ENCODE results near the gene TNNC1.

The TNNC1 gene

DNA sequence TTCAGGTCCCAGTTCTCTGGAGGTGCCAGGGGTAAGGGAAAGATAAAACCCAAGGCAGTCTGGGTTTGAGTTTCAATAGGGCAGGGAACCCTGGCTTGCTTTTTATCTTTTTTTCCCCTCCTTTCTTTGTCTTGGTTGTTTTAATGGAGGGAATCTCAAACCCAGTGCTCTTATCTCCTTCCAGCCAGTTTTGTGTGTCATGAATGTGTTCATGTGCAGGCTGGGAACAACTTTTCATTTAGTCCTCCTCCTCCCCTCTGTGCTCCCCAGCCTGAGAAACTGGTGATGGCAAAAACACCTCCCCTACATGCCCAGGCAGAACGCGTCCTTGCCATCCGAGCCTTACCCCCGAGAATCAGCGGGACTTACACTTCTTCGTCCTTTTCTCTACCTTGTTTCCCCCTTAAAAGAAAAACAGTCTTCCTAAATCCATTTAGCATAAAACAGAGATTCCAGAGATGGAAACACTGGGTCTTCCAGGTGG lies 19.8 kb downstream of the TNNC1 start:
- FAIRE-seq: no peak

DNA sequence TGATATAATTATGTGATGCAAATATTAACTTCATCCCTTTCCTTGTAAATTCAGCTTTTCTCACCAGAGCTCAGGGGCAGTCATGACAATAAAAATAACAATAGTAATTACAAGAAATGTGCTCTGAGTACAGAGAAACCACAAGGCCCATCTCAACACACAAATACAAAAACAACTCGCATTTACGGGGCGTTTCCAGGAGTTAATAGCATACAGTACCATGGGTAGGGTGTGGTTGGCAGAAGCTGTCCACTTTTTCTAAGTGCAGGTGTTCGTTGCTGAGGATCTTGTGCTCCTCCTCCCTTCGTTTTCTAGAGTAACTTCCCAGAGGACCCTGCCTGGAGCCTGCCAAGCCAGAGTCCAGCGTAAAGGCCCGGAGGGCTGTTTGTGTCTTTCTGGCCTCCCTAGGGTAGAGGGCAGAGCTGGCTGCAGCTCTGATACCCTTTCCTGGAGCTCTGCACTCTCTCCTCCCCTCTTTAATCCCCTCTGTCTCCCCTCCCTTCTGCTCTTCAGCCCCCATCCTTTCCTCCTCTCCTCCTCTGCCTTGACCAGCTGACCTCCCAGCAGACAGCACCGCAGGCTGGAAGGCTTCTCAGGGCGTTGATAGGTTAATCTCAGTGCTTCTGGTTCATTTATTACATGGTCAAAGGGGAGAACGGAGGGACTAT lies 20.4 kb downstream of the TNNC1 start:
- FAIRE-seq: no peak
- no peak for DNase-seq (ENCODE audit: extremely low spot score, insufficient read length, low read depth)

More for the DNA sequence above, 19.8 kb downstream of the TNNC1 start:
- DNase-seq (ENCODE audit: extremely low spot score, insufficient read length, low read depth): no peak

DNA sequence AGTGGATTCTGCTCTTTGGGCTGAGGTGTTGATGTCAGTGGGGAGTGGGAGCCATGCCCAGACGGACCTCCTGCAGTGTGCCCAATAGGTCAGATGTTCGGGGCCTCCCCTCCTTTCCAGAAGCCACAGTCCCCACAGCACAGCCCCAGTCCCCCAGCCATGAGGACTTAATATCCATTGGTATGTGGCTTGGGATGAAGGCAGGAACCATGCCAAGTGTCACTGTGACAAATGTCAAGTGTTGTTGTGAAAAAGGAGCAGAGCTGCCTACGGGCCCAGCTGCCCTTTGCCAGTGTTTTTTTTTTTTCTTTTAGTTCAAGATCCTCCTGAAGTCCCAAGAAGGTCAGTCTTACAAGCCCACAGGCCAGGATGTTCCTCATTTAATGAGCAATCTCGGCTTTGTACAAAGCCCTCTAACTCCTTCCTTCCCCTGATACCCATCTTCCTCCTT lies 21.1 kb downstream of the TNNC1 start:
- FAIRE-seq: no peak
- no peak for DNase-seq (ENCODE audit: extremely low spot score, insufficient read length, low read depth)

DNA sequence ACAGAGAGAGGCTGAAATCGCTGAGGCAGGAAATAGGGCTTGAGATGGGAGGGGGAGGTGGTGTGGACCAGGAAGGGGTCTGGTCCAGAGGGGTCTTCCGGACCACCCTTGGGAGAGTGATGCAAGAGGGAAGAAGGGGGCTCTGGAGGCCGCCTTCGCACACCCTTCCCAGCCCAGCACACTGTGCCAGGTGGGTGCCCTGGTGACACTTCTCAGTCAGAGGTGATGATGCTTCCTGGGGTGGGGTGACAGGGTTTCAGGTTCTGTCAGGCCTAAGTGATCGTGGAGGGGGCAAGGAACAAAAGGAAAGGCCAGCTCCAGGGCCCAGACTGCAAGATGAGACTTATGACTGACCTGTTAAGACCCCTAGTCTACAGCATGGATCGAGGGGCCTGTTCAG lies 21.6 kb downstream of the TNNC1 start:
- no peak for DNase-seq (ENCODE audit: extremely low spot score, insufficient read length, low read depth)
- FAIRE-seq: no peak

DNA sequence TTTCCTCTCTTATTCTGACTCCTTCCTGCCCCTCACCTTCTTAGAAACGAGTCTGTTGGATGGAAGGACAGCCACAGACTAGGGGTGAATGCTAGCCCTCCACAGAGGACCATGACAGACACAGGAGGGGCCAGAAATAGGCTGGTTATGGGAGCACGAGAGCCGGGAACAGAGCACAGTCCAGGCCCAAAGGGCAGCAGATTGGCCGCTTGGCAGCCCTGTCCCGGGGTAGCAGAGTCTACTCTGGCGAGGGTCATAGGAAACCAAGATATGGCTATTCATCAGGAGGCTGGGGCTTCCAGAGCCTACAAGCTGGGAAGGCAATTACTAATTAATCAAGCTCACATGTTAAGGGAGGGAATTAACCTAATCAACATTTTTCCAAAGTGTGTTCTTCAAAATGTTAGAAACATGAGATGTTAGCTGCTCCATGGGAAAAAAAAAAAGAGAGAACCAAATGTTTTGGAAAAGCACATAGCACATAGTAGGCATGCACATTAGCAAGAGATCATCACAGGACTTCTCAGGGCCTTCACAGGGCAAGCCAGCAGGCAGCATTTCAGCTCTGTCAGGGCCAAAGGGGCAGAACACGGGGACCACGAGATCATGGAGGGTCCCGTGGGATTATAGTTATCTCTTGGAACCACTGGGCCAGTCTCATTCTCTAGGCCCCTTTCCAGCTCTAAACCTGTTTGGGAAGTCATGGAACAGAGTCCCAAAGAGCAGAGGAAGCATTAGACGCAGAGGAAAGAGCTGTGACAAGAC lies 22.2 kb downstream of the TNNC1 start:
- FAIRE-seq (no peak), DNase-seq (ENCODE audit: extremely low spot score, insufficient read length, low read depth) (no peak)

DNA sequence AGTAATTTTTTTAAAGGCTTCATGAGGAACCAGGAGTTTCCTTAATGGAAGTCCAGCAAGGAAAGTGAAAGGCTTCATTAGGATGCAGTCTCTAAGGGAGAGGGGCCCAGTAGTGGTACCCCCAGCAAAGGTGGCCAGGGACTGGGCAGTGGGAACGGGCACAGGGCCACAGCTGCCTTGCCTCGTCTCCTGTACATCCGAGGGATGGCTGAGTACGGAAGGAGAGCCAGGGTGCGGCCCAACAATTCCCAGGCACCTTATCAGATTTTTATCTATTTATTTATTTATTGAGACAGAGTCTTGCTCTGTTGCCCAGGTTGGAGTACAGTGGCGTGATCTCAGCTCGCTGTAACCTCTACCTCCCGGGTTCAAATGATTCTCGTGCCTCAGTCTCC lies 23.4 kb downstream of the TNNC1 start:
- FAIRE-seq (no peak), DNase-seq (ENCODE audit: extremely low spot score, insufficient read length, low read depth) (no peak)

DNA sequence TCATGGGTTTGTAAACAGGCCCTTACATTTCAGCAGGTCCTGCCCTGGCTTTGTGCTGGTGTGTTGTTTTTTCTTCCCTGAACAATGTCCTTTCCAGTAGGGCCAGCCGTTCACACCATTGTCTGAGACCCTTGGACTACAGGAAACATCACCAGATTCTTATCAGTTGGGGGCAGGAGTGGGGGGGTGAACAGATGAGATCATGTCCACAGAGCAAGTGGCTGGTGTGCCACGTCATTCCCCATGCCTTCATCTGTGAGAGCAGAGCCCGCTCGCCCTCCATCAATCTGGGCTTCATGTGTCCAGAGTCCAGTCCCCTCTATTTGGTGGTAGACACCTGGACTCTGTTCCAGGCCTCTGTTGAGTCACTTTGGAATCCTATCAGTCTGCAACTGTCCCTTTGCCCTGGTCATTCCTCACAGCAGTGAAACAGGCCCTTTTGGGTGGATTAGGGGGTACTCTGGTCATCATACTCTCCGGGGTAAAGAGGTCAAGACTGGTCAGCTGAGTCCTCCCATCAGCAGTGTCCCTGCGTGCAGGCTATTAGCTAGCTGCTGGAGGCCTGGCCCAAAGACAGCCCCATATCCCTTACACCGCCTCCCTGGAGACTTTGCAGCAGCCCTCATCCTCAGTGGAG lies 23.9 kb downstream of the TNNC1 start:
- no peak for DNase-seq (ENCODE audit: extremely low spot score, insufficient read length, low read depth)
- no peak for FAIRE-seq

DNA sequence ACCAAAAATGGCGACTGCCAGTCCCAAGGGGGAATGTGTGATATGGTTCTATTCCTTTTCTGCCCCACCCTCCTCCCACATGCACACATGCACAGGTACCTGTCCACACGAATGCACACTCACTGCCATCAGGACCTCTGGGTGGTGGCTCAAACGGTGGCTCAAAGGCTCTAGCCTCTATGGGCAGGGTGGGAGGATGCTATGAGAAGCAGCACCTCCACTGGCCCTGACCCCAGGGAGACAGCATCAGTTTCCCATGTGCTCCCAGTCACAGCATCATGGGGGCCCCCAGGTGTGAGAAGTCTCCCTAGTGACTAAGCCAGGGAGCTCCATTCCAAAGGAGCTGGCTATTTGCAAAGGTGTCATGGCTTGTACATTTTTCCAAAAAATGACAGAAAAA lies 24.8 kb downstream of the TNNC1 start:
- DNase-seq (ENCODE audit: extremely low spot score, insufficient read length, low read depth): no peak
- FAIRE-seq: no peak

DNA sequence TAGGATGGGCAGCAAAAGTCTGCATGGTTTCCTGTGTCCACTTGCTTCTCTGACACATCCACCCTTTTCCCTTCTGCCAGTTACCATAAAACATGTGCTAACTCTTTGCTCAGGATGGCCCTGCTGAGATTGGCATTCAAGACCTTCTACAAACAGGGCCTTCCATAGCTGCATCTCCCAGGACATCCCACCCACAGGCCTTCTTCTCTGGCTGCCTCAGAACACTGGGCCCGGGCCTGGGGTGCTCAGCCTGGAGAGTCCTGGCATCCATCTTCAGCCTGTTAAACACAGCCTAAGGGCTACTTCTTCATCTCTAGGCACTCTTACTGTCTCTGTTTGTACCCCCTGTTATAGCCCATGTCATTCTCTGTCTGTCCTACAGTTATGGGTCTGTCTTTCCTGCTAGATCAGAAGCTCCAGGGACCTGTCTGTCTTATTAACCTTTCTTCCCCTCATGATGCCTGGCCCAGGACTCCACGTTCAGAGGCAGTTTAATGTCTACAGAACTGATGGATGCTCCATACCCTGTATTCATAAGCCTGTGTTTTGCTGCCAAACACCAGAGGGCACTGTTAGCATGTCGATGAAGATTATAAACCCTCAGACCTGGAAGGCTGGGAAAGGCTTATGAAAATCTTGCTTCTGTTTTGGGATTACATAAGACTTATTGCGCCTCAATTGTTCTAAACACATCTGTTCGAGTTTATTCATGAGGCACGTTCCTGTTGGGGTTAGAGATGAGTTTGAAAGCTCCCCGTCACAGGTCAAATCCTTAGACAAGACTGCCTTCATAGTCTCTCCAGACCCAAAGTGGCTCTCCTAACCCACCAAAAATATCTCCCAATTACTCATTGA lies 25.5 kb downstream of the TNNC1 start:
- FAIRE-seq: peak; percentile 78
- peak; percentile 28 for DNase-seq (ENCODE audit: extremely low spot score, insufficient read length, low read depth)

DNA sequence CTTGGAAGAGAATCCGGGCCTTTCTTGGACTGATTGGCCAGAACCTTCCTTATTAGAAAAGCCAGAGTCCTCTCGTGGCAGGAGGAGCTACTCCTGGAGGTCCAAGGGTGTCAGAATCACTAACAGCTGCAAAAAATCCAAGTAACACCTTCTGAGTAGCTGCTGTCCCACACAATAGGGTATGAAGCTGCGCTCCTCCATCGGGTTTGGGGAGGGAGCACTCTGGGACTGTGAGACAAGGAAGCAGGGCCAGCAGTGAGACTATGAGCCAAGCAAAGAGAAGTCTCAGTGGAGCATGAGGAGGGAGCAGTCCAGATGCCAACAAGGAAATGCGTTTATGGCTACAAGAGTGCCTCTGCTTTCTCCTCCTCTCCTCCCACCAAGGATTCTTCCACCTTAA lies 30.7 kb downstream of the TNNC1 start:
- FAIRE-seq: no peak
- DNase-seq (ENCODE audit: extremely low spot score, insufficient read length, low read depth): no peak

DNA sequence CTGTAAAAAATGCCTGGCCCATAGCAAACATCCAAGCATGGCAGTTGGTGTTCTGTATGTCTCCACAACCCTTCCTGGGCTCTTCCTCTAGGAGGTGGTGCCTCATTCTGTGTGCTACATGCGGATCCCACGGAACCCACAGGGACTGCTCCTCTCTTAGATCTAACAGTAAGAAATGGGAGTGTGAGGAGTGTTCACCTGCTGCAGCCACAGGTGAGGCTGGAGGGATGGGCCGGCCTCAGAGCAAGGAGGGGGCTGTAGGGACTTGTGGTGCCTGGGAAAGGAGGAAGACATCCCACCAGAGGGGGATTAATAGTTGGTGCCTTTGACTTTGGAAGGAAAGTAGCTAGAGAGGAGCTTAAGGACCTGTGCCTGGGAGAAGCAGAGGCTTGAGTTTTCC lies 31.2 kb downstream of the TNNC1 start:
- FAIRE-seq (no peak), DNase-seq (ENCODE audit: extremely low spot score, insufficient read length, low read depth) (no peak)

DNA sequence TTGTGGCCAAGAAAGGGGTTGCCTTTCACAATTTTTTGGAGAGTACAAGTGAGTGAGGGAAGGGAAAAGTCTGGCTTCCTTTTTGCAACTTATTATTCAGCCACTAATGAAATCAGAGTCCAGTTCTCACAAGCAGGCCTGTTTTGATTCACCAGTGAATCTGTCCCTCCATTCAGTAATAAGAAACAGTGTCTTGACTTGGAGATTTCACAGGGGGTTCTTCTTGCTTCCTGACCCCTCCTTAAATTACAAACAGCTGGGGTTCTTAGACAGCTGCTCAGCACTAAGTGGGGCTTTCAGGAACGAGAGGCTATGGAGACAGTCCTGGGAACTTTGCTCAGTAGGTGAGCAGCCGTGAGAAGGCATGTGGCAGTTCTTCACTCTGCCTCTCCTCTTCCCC lies 33.5 kb downstream of the TNNC1 start:
- FAIRE-seq (no peak), DNase-seq (ENCODE audit: extremely low spot score, insufficient read length, low read depth) (no peak)

DNA sequence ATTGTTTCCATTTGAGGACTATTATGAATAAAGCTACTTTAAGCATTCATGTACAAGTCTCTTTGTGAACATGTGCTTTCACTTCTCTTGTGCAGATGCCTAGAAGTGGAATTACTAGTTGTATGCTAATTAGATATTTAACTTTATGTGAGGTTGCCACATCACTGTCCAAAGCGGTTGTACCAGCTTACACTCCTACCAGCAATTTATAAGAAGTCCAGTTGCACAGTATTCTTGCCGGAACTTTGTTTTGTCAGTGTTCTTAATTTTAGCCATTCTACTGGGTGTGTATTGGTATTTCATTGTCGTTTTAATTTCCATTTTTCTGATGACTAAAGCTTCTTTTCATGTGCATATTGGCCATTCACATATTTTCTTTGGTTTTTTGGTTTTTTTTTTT lies 38.0 kb downstream of the TNNC1 start:
- FAIRE-seq (no peak), DNase-seq (ENCODE audit: extremely low spot score, insufficient read length, low read depth) (no peak)

DNA sequence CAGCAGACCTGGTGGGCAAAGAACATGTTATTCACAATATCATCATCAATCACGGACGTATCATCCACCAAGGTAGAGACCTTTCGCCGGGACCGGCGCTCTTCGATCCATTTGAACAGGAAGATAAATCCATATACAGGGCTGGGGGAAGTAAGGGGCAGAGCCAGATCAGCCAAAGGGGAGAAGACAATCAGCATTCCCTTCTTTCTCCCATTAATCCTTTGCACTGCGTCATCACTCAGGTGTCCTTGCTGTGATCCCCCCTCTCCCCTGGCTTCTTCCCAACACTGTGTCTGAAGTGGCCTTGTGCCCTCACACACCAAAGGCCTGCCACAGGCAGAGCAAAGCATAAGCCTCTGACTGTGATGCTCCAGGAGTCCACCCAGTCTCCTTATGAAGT lies 45.4 kb downstream of the TNNC1 start:
- FAIRE-seq: no peak

DNA sequence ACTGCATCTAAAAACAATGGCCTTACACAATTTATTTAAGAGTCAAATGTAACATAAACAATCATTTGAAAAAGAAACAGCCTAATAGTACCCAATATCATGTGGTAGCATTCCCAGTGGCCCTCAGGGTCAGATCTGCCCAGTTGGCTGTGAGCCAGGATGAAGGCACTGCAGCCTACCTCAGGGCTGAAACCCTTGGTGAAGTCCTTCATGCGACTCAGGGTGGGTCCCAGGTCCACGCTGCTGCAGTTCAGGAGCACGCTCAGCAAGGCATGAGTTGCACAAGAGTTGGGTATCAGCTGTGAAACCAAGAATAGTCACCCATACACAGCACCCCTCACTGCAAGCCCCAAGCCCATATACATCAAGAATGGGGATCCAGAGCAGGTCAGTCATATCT lies 46.1 kb downstream of the TNNC1 start:
- no peak for FAIRE-seq

More for the DNA sequence above, 45.4 kb downstream of the TNNC1 start:
- DNase-seq (ENCODE audit: extremely low spot score, insufficient read length, low read depth): no peak

DNA sequence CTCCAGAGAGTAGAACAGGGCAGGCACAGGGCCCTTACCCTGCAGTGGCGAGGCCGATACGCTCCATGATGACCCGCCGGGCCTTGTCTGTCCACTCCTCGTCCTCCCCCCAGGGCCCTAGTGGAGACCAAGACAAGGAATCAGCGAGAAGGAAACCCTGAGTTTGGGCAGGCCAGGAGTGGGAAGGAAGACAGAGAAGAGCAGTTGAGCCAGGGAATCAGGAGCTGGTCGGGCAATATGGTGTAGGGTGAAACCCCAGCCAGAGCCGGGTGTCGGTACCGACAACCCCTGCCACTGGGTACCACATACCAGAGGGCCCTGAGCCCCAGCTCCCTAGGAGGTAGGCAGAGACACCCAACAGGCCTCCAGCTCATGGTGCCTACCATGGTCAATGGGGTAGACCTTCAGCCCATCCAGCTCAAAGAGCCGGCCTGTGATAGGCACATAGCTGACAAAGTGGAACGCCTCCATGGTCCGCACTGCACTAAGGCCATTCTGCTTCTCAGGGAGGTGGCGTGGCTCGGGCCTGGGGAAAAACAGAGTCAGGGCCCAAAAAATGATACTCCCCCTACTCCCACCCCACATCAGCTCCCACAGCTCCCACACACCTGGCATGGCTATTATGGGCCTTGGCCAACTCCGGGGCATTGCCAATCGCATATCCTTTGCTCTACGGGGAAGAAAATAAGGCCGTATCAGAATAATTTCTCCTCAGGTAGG lies 46.9 kb downstream of the TNNC1 start:
- FAIRE-seq (no peak), DNase-seq (ENCODE audit: extremely low spot score, insufficient read length, low read depth) (no peak)

More for the DNA sequence above, 46.1 kb downstream of the TNNC1 start:
- DNase-seq (ENCODE audit: extremely low spot score, insufficient read length, low read depth): no peak

DNA sequence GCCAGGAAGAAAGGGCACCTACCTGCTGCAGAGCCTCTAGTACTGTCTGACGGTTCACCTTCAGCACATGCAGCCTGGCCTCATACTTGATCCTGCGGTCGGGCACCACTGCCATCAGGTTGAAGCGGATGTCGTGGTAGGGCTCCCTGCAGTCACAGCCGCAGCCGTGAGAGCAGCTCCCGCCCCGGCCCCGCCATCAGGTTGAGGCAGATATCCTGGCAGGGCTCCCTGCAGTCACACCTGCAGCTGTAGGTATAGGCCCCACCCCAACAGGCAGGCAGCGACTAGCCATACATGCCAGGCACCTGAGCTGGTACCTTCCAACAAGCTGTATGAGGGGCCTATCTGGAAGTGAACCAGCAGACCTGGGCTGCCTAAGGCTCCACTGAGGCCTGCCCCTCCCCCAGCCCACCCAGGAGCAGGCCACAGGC lies 47.6 kb downstream of the TNNC1 start:
- FAIRE-seq (no peak), DNase-seq (ENCODE audit: extremely low spot score, insufficient read length, low read depth) (no peak)

DNA sequence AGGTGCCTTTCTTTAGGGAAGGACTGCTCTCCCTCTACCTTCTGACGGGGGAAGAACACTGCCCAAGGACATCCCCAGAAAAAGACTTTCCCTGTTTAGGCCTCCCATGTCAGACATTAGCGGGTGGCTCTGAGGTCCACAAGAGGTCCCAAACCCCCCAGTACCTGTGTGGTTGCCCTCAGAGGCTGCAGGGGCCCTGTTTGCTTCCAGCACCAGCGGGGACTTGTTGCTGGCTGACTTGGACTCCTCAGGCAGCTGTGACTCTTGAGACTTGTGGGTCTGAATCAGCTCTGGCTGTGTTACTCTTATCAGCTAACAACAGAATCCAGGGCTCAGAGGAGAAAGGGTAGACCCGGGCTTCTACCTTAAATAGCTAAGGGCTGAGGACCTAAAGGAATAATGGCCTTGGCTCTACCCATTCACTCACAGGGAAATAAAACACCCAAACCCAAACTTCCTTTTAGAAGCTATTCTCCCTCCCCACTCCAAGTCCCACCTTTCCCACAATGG lies 48.2 kb downstream of the TNNC1 start:
- no peak for FAIRE-seq

DNA sequence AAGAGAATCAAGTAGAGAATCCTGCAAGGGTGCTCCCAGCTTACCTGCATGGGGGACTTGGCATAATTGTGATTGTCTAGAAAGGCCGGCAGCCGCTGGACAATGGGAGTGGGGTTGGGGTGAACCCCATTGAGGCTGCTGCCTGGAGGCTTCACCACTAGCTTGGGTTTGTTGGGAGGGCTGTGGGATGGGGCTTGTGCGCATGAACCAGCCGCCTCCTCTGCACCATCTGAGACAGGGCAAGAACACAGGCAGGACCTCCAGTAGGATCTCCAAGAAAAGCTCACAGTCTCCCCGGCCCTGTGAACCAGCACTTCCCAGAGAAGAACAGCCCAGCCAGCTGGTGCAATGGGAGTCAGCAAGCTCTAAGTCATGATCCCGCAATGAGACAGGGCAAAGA lies 48.8 kb downstream of the TNNC1 start:
- no peak for DNase-seq (ENCODE audit: extremely low spot score, insufficient read length, low read depth)
- no peak for FAIRE-seq

More for the DNA sequence above, 48.2 kb downstream of the TNNC1 start:
- DNase-seq (ENCODE audit: extremely low spot score, insufficient read length, low read depth): no peak
